Superior temporal gyrus (tissue), 1 donor: ENCODE data around the gene DHCR24.
"Not testable (repeated sequence)": the region's sequence is repeated elsewhere in the genome, so short reads cannot be mapped to it uniquely, and the experiment has no call there.

Experiments
- DNase-seq: peaks from one replicate; pipeline ENCODE4 v3.0.0-alpha.2; 2016; ENCODE audit errors: extremely low spot score

DHCR24 gene

DNA sequence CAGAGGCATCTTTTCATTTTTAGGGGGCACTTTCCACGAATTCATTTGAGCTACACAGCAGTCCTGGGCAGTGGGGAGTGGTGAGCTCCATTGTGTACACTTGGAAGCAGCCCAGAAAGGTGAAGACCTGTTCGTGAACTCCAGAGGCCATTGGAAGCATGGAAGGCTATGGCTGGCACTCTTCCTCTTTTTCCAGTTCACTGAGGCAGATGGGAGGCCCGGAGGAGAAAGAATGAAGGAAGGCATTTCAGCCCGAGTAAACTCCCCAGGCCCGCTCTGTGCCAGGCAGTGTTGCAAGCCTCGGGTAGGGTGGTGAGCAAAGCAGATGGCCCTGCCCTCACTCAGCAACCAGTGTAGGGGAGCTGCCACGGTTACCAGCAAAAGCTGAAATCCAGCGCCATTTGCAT, 673 bp upstream of the DHCR24 start:
- DNase-seq, result peak; percentile 71

DNA sequence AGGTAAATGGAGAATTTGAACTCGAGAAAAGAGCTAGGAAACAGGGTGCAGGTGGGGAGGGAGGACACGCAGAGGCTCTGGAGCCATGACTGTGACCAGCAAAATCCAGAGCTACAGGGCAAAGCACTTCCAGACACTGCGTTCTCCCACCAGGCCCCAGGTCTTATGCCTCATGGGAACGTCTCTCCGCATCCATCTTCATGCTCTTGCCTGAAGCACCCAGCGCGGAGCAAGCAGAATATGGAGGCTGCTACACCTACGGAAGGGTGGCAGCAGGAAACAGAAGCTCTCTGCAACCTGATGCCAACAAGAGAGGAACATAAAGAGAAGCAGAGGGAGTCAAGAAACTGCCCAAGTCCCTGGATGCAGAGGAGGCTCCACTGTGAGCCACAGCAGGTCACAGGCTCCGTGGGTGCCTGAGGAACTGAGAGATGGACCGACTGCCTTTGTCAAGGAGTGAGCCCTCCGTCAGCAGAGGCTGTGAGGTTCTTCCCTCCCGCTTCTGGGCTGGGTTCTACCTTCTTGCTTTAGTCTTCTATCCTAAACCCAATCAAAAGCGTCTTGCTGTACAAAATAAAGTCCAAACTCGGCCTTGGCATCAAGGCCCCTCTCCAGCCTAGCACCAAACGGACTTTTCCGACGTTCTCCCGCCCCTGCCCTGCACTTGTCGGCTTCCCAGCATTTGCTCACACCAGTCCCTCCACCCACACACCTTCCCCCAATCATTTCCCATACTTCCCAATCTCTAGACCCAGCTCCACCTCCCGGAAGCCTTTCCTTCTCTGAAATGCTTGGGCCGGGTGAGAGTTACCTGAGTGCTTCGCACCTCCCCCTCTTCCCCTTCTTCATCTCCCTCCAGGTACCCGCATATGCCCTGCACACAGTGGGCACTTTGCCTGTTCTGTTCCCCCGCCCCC, 930 bp downstream of the DHCR24 start:
- DNase-seq, result peak; percentile 41

DNA sequence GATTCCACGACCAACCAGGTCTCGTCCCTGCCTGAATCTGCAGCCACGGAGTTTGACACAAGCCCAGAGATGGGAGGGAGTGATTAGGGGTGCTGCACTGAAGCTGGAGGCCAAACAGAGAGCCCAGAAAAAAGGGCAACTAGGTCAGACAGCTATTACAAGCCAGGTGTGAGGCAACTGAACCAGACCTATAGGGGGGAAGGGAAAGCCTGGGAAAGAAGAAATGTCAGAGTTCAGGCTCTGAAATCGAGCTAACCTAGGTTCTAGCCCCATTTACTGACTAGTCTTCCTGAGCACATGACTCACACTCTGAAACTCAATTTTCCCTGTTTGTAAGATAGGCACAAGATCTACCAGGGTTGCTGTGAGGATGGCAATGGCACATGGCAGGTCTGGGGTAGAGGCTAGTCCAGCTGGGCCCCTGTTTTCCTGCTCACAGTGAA, 1.7 kb downstream of the DHCR24 start:
- no peak for DNase-seq

GRCh38 chr1:54884768-54885167, 2.2 kb downstream of the DHCR24 start:
- no peak for DNase-seq

GRCh38 chr1:54884135-54884586, 2.8 kb downstream of the DHCR24 start:
- DNase-seq, result no peak

GRCh38 chr1:54883349-54884102, 3.5 kb downstream of the DHCR24 start:
- no peak for DNase-seq

GRCh38 chr1:54882519-54882918, 4.5 kb downstream of the DHCR24 start:
- no peak for DNase-seq

- not testable (repeated sequence) for DNase-seq
Measured at GRCh38 chr1:54881604-54882003, 5.4 kb downstream of the DHCR24 start.

- no peak for DNase-seq
Measured at GRCh38 chr1:54879872-54880271, 7.1 kb downstream of the DHCR24 start.

GRCh38 chr1:54876814-54877213, 10.2 kb downstream of the DHCR24 start:
- DNase-seq, result no peak

DNA sequence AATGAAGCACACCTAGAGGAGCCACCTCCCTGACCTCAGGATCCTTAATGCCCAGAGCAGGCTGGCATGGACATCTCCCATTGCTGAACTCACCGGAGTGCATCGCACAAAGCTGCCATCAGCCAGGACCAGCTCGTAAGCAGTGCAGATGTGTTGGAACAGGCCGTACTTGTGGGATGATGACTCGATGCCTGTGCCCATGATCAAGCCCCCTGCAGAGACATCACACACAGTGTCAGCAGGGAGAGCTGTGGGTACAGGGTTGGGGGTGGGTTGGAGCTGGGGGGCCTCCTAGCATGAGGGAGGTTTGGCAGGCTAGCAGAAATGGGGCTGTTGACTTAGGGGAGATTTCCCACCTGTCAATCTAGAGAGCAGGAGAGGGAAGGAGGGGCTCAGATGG, 12.0 kb downstream of the DHCR24 start:
- no peak for DNase-seq

- no peak for DNase-seq
Measured at GRCh38 chr1:54874079-54874830, 12.7 kb downstream of the DHCR24 start.

GRCh38 chr1:54872036-54872331, 15.0 kb downstream of the DHCR24 start:
- DNase-seq, result no peak

GRCh38 chr1:54871275-54872035, 15.5 kb downstream of the DHCR24 start:
- peak; percentile 41 for DNase-seq

- DNase-seq, result no peak
Measured at GRCh38 chr1:54870869-54871268, 16.1 kb downstream of the DHCR24 start.

- no peak for DNase-seq
Measured at GRCh38 chr1:54869173-54869851, 17.7 kb downstream of the DHCR24 start.

- no peak for DNase-seq
Measured at GRCh38 chr1:54867717-54868057, 19.3 kb downstream of the DHCR24 start.

DNA sequence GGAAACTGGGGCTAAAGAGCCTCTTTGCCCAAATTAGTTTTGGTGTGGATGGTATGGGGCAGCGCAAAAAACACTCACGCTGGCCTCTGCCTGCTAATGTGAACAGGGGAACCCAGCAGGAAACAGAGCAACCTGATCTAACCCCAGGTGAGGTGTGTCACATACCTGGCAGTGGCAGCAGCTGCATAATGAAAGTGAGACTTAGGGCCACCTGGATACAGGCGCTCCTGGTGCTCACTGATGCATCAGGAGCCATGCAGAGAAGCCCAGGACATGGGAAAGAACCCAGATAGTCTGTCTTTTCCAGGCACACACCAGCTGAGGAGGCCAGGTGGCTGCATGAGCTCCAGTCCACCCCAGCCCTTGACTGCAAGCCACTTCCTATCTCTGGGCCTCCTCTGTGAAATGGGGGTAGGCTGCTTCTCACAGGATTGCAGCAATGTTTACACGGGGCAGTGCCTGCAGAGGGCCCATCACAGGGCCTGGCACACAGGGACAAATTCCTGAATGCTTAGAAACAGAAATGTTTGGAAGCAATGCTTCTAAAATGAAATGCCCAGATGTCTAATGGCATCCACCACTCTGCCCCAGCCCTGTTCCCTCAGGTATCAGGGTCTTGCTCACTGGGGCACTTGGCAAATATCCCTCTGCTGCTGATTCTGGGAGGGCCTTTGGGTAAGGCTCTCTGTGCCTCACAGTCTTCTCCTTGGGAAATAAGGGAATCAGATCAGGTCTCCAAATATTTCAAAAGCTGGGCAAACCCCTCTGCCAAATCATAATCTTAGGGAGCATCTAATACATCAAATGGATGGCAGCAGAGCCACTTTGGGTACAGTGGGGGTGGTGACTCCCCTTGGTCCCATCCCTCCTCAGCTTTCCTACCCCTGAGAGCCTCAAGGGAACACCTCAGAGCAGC, 19.9 kb downstream of the DHCR24 start:
- DNase-seq, result no peak

GRCh38 chr1:54865238-54866073, 21.5 kb downstream of the DHCR24 start:
- peak; percentile 75 for DNase-seq
